GM21619 (cell line): ENCODE data around the gene PKP1.

Source experiments
- ATAC-seq: cut with Tn5 transposase; IDR thresholded peaks from one replicate; pipeline ENCODE4 v1.9.1; 2021; ENCODE audit not compliant: unreplicated experiment

PKP1 gene

GRCh38 chr1:201307760-201308499 lies 24.6 kb downstream of the PKP1 start:
- no peak for ATAC-seq

DNA sequence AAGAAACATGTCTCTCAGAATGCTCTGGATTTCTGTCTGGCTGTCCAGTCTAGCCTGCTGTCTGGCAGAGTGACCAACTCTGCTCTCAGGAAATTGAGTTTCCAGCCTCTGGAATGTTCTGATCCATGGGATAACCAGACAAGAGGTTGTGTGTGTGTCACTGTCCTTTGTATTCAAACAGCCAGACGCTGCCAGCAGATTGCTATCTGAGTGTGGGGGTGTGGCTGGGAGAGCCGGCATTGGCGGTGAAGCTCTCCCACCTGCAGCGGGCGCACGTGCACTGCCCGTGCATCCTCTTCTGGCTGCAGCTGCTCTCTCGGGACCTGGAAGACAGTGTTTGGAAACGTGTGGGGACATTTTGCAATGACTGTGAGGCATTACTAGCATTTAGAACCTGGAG lies 26.1 kb downstream of the PKP1 start:
- ATAC-seq: no peak

GRCh38 chr1:201310251-201310985 lies 27.1 kb downstream of the PKP1 start:
- no peak for ATAC-seq

DNA sequence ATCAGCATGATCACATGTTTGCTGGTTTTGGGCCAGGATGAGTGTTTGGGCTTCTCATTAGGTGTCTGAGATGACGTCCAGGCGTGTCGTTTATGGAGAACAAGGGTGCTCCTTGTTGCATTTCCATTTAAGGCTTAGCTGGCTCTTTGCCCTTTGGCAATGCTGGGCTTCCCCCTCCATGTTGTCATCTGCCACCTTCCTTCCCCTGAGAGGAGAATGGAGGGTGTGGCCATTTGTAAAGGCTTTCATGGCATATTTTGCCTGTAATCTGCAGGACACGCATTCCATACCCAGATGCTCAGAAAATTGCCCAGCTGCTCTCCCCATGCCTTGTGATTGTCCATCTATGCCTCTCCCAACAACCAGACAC lies 27.7 kb downstream of the PKP1 start:
- ATAC-seq: no peak

DNA sequence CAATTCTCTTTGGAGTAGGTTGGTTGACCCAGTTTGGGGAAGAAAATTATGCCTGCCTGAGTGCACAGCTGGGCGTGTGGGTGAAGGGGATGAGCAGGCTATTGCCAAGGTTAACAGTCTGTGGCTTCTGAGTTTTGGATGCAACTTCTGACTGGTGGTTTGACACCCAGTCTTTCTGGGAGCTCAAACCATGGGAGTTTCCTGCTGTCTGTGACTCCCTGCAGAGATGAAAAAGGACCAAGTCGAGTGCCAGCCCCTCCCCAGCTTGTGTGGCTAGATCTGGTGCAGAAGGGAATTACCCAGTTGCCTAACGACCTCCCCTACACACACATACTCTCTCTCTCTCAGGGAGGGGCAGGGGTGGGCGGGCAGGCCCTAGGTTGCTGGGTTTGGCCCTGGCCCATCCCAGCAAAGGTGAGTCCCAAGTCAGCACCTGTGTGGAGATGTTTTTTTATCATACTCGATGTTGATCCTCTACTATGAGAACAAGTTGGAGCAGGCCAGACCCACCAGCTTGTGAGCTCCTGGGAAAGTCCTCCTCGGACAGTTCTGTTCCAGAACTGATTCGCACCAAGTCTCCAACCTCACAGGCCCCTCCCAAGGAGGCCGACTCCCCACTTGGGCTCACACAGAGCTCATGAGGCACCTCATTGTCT lies 28.2 kb downstream of the PKP1 start:
- no peak for ATAC-seq

DNA sequence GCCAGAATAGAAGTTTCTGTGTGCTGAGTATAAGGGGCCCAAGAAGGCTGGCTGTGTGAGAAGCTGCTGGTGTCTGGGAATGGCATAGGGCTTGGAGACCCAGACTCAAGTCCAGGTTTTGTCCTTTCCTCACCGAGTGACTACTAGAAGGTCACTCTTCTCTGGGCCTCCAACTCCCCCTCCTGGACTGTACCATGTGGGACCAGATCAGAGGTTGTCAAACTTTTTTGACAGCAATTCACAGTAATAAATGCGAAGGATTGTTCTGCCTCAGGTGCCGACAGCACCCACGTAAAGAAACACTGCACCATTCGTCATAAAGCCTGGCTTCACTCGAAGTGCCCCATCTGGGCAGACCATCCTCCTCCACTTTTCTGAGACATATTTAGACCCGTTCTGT lies 29.0 kb downstream of the PKP1 start:
- ATAC-seq: no peak

GRCh38 chr1:201313086-201313485 lies 29.8 kb downstream of the PKP1 start:
- ATAC-seq: no peak

GRCh38 chr1:201316556-201316955 lies 33.2 kb downstream of the PKP1 start:
- ATAC-seq: no peak

DNA sequence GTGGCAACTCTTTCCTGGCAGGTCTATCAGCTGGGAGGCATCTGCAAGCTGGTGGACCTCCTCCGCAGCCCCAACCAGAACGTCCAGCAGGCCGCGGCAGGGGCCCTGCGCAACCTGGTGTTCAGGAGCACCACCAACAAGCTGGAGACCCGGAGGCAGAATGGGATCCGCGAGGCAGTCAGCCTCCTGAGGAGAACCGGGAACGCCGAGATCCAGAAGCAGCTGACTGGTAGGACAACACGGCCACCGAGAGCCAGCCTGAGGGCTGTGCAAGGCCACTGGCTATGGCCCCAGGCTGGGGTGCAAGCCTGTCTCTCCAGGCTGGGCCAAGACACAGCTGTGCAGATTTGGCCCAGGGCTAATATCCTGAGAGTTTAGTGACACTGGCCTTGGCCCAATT lies 34.2 kb downstream of the PKP1 start:
- ATAC-seq: no peak

- ATAC-seq: no peak
Observed at GRCh38 chr1:201318504-201319340, 35.4 kb downstream of the PKP1 start.

DNA sequence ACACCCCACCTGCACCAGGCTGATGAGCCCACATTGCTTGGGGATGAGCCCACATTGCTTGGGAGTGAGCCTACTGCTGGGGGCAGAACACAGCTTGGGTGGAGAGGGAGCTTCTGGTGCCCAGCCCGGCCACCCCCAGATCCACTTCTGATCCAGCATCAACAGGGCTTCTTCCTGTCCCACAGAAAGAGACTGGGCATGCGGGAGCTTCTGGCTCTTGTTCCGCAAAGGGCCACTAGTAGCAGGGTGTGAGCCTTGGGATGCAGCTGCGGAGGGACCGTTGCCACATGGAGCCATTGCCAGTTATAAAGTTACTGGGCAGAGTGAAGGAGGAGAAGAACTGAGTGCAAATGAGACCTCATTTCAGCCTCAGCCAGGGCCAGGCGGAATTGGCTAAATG lies 36.3 kb downstream of the PKP1 start:
- no peak for ATAC-seq

DNA sequence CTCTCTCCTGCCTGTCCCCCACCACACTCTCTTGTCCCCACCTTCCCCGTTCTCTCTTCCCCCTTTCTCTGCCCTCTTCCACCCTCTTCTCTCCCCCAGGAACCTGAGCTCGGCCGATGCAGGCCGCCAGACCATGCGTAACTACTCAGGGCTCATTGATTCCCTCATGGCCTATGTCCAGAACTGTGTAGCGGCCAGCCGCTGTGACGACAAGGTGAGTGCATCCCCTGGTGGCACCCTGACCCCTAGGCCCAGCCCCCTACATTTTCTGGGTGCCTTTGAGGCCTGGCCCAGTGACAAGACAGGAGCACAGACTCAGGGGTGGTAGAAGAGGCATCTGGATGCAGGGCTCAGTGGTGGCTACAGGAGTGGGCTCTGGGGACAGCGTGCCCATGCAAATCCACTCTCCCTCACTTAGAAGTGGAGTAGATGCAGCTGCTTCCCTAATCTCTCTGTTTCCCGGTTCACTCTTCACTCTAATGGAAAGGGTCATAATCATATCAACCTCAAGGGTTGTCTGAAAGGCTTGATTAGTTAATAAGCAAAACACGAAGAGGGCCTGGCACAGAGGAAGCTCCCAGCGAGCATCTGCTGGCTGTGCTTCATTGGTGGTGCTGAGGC lies 37.0 kb downstream of the PKP1 start:
- ATAC-seq: no peak

- ATAC-seq: no peak
Observed at GRCh38 chr1:201321826-201322390, 38.6 kb downstream of the PKP1 start.

DNA sequence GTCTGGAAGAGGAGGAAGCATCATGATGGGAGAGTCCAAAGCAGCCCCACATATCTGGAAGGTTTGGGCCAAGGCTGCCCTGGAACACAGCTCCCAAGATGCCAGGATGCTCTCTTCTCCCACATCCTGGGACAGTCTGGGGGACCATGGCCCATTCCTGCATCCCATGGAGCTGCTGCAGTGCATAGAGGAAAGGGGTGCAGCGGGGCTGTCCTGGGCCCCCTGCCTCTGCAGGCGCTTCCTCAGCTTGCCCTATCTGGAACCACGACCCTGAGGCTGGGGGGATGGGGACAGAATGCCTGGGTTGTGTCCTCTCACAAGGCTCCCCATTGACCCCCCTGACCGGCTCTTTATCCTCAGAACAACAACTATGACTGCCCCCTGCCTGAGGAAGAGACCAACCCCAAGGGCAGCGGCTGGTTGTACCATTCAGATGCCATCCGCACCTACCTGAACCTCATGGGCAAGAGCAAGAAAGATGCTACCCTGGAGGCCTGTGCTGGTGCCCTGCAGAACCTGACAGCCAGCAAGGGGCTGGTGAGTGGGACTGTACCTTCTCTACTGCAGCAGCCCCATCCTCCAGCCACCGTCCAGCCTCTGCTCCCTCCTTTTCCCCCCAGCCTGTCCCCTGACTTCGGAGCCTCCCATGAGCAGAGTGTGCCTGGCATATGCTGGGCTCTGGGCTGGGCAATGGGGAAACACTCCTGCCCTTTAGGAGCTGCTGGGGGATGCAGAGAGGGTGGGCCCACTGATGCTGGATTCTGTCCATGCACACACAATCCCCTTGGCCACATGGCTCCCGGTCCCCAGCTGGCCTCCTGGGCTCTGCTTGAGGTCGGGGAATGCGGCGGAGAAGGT lies 39.6 kb downstream of the PKP1 start:
- no peak for ATAC-seq

DNA sequence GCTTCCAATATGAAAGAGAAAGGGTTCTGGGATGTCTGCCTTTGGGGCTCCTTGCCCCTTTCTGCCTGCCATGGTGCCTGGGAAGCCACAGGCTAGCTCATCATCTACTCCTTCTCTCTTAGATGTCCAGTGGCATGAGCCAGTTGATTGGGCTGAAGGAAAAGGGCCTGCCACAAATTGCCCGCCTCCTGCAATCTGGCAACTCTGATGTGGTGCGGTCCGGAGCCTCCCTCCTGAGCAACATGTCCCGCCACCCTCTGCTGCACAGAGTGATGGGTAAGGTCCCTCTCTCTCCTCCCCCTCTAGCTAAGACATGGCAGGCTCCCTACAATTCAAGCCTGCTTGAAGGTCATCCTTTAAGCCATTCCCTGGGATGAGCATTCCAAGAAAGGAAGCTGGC lies 41.0 kb downstream of the PKP1 start:
- no peak for ATAC-seq

GRCh38 chr1:201324821-201325677 lies 41.7 kb downstream of the PKP1 start:
- ATAC-seq: no peak

DNA sequence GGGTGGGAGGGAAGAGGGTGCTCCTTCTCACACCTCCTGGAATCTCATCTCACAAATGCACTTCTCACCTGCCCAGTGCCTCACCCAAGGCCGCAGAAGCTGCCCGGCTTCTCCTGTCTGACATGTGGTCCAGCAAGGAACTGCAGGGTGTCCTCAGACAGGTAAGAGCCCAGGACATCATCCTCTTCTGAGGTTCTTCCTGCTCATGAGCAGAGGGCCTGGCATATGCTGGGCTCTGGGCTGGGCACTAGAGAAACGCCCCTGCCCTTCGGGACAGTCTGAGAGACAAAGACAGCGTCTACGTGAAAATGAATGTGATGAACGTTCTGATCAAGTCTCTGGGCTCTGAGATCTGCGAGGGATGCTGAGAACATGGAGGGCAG lies 42.4 kb downstream of the PKP1 start:
- no peak for ATAC-seq

DNA sequence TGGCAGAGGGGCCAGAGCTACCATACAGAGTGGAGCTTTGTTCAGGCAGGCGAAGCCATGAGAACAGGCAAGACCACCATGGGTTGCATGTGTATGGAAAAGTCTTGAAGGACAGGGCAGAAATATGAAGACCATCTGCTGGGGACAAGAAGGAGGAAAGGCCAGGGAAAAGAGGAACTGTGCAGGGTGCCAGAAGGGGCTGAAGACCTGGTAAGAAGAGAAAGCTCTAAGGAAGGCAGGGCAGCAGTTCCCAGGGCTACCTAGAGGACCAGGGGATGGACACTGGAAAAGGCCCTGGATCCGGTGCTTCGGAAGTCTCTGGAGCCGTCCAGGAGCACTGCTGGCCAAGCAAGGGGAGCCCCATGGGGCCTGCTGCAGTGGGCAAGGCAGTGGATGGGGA lies 43.4 kb downstream of the PKP1 start:
- no peak for ATAC-seq
